ENCODE results near the gene MTHFD2L. TPM values are rescaled to one million over a fixed set of nuclear protein-coding genes. Genes with fewer than 3 reads are reported as not detected.

MTHFD2L gene
- total and polyA plus RNA-seq, 2 of the 8 experiments (the other 6 are each of a cell fraction or from before 2014, with no cell fraction given) = 5.4 to 15.0 TPM

DNA sequence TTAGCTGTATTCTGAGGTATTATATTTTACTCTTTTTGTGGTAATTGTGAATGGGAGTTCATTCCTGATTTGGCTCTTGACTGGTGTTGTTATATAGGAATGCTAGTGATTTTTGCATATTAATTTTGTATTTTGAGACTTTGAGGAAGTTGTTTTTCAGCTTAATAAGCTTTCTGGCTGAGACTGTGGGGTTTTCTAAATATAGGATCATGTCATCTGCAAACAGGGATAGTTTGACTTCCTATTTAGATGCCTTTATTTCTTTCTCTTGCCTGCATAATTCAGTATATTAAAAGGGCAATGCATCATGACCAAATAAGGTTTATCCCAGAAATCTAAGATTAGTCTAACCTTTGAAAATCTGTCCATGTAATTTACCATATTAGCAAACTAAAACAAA, 105.6 kb downstream of the MTHFD2L start:
- POLR2A ChIA-PET (ENCODE audit: partially characterized antibody) = no interaction called here
- TF ChIP-seq YY1 (IDR thresholded peaks at IDR 0.05; ENCODE audit: low read depth, low read length) = no peak
- TF ChIP-seq, protein P1, sequence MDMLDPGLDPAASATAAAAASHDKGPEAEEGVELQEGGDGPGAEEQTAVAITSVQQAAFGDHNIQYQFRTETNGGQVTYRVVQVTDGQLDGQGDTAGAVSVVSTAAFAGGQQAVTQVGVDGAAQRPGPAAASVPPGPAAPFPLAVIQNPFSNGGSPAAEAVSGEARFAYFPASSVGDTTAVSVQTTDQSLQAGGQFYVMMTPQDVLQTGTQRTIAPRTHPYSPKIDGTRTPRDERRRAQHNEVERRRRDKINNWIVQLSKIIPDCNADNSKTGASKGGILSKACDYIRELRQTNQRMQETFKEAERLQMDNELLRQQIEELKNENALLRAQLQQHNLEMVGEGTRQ (IDR thresholded peaks at IDR 0.05; ENCODE audit: low read length) = no peak
- no peak for TF ChIP-seq POLR2AphosphoS5 (IDR thresholded peaks at IDR 0.05; ENCODE audit: low read depth, low read length)
- no peak for TF ChIP-seq RFX5 (IDR thresholded peaks at IDR 0.05; ENCODE audit: borderline replicate concordance, low read depth, low read length)

More for the DNA sequence above, 105.6 kb downstream of the MTHFD2L start:
- no peak overlapping the region for H3K56ac ChIP-seq (replicated peaks; ENCODE audit: insufficient read length, low read depth, low read length)
- H3K23ac ChIP-seq (ENCODE audit: insufficient read length) = no peak overlapping the region
- no peaks in the 10 kb centered on the region for H3K36me3 ChIP-seq (ENCODE audit: control insufficient read depth in 2 of 4, insufficient read depth in 4 of 4, low read length in 3 of 4)
- no peaks in the 10 kb centered on the region for H3K79me1 ChIP-seq (ENCODE audit: low read depth, low read length)
- H4K91ac ChIP-seq (replicated peaks; ENCODE audit: insufficient read length, low read length) = no peak overlapping the region
- H2AFZ ChIP-seq (ENCODE audit: low read length) = no peak overlapping the region
- no peak overlapping the region for H2BK120ac ChIP-seq (replicated peaks; ENCODE audit: low read depth, low read length)
- CTCF ChIA-PET (ENCODE audit: partially characterized antibody) = no interaction called here
- H3K4ac ChIP-seq (replicated peaks; ENCODE audit: insufficient read length, low read depth, low read length) = no peak overlapping the region
- H2BK5ac ChIP-seq (ENCODE audit: low read depth, low read length) = no peak overlapping the region
- H3K4me3 ChIP-seq (ENCODE audit: extremely low read depth in 1 of 4, insufficient read depth in 2 of 4, low read depth in 3 of 4, low read length in 4 of 4) = no peak overlapping the region
- no peaks in the 10 kb centered on the region for H3K9me3 ChIP-seq (ENCODE audit: insufficient read depth in 2 of 2, low read depth in 1 of 2, low read length in 1 of 2)
- no peak overlapping the region for H4K5ac ChIP-seq (ENCODE audit: insufficient read length, low read depth, low read length)
- H3K14ac ChIP-seq (ENCODE audit: insufficient read length) = no peak overlapping the region
- FAIRE-seq = no peak
- H3K4me1 ChIP-seq (replicated peaks in 1 of 4; ENCODE audit: control insufficient read depth in 3 of 4, insufficient read depth in 4 of 4, low read length in 3 of 4) = no peaks in the 10 kb centered on the region
- H3K27me3 ChIP-seq (replicated peaks in 1 of 4; ENCODE audit: control insufficient read depth in 3 of 4, extremely low read depth in 1 of 4, insufficient read depth in 3 of 4, low read length in 3 of 4) = peaks cover 0 to 1% (median 0%) of the 10 kb centered on the region in 4 experiments; a peak in 1 of 7 replicates
- H3K23me2 ChIP-seq (ENCODE audit: low read depth, low read length) = no peaks in the 10 kb centered on the region
- H2BK12ac ChIP-seq (ENCODE audit: low read depth, low read length) = no peak overlapping the region
- no peak overlapping the region for H2BK20ac ChIP-seq (ENCODE audit: low read length)
- H4K20me1 ChIP-seq (replicated peaks in 1 of 2; ENCODE audit: control insufficient read depth in 1 of 2, insufficient read depth in 2 of 2, low read length in 2 of 2) = peaks cover 0 to 2% of the 10 kb centered on the region in 2 experiments
- no peak overlapping the region for H3K18ac ChIP-seq (ENCODE audit: extremely low read depth, low read length)
- H4K8ac ChIP-seq (ENCODE audit: extremely low read depth, insufficient read depth, low read length) = no peak overlapping the region
- DNase-seq (ENCODE audit: low read depth in 1 of 2, low spot score in 2 of 2) = no peak
- no peak overlapping the region for H3K27ac ChIP-seq (ENCODE audit: low read depth, low read length)
- no peaks in the 10 kb centered on the region for H3K79me2 ChIP-seq (ENCODE audit: control insufficient read depth in 1 of 2, insufficient read depth in 2 of 2, low read length in 2 of 2)
- no peak overlapping the region for H3K4me2 ChIP-seq (ENCODE audit: insufficient read depth in 1 of 2, low read depth in 2 of 2, low read length in 2 of 2)
- no peak overlapping the region for H2BK15ac ChIP-seq (ENCODE audit: low read length)
- no peak overlapping the region for H3K9ac ChIP-seq (replicated peaks in 1 of 4; ENCODE audit: extremely low read depth in 1 of 4, low read depth in 3 of 4, low read length in 3 of 4)
- no peak overlapping the region for H2AK5ac ChIP-seq (ENCODE audit: low read depth, low read length)

Data from H1 (cell line).